ENCODE results near the gene P2RY1. TPM values are rescaled to one million over a fixed set of nuclear protein-coding genes. Genes with fewer than 3 reads are reported as not detected.

P2RY1 gene
- total RNA-seq, 4 donors from 2014 or later = 1.1 to 4.7 (median 2.0) TPM

- no peak overlapping the region for H3K27ac ChIP-seq
- H3K4me3 ChIP-seq = no peak overlapping the region
- H3K4me1 ChIP-seq = peaks cover 0 to 10% (median 7%) of the 10 kb centered on the region in 3 donors
- peaks cover 16% of the 10 kb centered on the region for H3K27me3 ChIP-seq
- no peak for ATAC-seq
- no peaks in the 10 kb centered on the region for H3K36me3 ChIP-seq
- H3K9me3 ChIP-seq = no peaks in the 10 kb centered on the region
- no peak for TF ChIP-seq EP300 (IDR thresholded peaks at IDR 0.05)
- no peak for TF ChIP-seq POLR2A (IDR thresholded peaks at IDR 0.05)
- TF ChIP-seq, protein P1, sequence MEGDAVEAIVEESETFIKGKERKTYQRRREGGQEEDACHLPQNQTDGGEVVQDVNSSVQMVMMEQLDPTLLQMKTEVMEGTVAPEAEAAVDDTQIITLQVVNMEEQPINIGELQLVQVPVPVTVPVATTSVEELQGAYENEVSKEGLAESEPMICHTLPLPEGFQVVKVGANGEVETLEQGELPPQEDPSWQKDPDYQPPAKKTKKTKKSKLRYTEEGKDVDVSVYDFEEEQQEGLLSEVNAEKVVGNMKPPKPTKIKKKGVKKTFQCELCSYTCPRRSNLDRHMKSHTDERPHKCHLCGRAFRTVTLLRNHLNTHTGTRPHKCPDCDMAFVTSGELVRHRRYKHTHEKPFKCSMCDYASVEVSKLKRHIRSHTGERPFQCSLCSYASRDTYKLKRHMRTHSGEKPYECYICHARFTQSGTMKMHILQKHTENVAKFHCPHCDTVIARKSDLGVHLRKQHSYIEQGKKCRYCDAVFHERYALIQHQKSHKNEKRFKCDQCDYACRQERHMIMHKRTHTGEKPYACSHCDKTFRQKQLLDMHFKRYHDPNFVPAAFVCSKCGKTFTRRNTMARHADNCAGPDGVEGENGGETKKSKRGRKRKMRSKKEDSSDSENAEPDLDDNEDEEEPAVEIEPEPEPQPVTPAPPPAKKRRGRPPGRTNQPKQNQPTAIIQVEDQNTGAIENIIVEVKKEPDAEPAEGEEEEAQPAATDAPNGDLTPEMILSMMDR (IDR thresholded peaks at IDR 0.05) = no peak
- no peak for TF ChIP-seq POLR2AphosphoS5 (IDR thresholded peaks at IDR 0.05)
Measured at GRCh38 chr3:152830245-152830644, 4.7 kb upstream of the P2RY1 start.

DNA sequence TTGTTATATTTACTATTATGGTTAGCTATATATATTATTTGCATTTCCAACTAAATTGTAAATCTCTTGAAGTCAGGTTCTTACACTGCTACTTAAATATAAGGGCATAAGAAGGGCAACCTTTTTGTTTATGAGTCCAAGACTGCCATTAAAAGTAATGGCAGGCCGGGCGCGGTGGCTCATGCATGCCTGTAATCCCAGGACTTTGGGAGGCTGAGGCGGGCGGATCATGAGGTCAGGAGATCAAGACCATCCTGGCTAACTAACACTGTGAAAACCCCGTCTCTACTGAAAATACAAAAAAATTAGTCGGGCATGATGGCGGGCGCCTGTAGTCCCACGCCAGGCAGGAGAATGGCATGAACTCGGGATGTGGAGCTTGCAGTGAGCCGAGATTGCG lies 2.9 kb upstream of the P2RY1 start:
- WGBS, 2 donors (ENCODE audit: low coverage in 1 of 2) = 93 to 97% methylated on average over 3 to 5 of the region's 13 CpGs
- peaks cover 28% of the 10 kb centered on the region for H3K27me3 ChIP-seq
- H3K27ac ChIP-seq = no peak overlapping the region
- TF ChIP-seq POLR2A (IDR thresholded peaks at IDR 0.05) (no peak), EP300 (IDR thresholded peaks at IDR 0.05) (no peak), POLR2AphosphoS5 (IDR thresholded peaks at IDR 0.05) (no peak)
- ATAC-seq = no peak
- no peak overlapping the region for H3K4me3 ChIP-seq
- no peaks in the 10 kb centered on the region for H3K36me3 ChIP-seq
- peaks cover 0 to 17% (median 7%) of the 10 kb centered on the region in 3 donors for H3K4me1 ChIP-seq
- no peaks in the 10 kb centered on the region for H3K9me3 ChIP-seq

DNA sequence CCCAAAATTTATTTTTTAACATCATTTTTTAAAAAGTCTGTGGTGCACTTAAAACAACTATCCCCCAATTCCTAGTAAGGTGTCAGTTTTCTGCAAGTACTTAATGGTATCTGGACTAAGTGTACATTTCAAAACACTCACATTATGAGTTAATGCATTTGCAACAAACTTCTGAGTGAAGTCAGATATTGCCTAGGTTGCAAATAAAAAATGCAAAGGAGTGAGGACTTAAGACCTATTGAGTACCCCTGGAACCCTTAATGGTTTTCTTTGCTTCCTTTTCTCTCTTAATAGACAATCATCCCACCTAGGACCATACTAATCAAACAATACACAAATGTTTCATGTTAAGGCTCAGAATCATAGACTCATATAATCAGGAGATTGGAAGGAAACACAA lies 1.8 kb upstream of the P2RY1 start:
- Histone ChIP-seq H3K4me3 (no peak overlapping the region), H3K4me1 (peaks cover 0 to 17% (median 7%) of the 10 kb centered on the region in 3 donors), H3K27me3 (peaks cover 28% of the 10 kb centered on the region), H3K27ac (no peak overlapping the region), H3K36me3 (no peaks in the 10 kb centered on the region), H3K9me3 (no peaks in the 10 kb centered on the region)
- ATAC-seq = no peak
- TF ChIP-seq EP300 (IDR thresholded peaks at IDR 0.05) = no peak
- TF ChIP-seq POLR2AphosphoS5 (IDR thresholded peaks at IDR 0.05) = no peak
- TF ChIP-seq, protein P1 (IDR thresholded peaks at IDR 0.05) = no peak
- no peak for TF ChIP-seq POLR2A (IDR thresholded peaks at IDR 0.05)

GRCh38 chr3:152834191-152834775 lies 648 bp upstream of the P2RY1 start:
- no peaks in the 10 kb centered on the region for H3K36me3 ChIP-seq
- H3K27ac ChIP-seq = peak overlapping the region in 3 of 4 donors; percentile 62 to 76 (median 65)
- WGBS, 2 donors (ENCODE audit: low coverage in 1 of 2) = 18 to 71% methylated on average over 3 to 12 of the region's 17 CpGs
- no peak for TF ChIP-seq EP300 (IDR thresholded peaks at IDR 0.05)
- TF ChIP-seq POLR2AphosphoS5 (IDR thresholded peaks at IDR 0.05) = no peak
- TF ChIP-seq, protein P1 (IDR thresholded peaks at IDR 0.05) = no peak
- no peak for TF ChIP-seq POLR2A (IDR thresholded peaks at IDR 0.05)
- ATAC-seq = no peak
- H3K27me3 ChIP-seq = peaks cover 28% of the 10 kb centered on the region
- peaks cover 0 to 17% (median 7%) of the 10 kb centered on the region in 3 donors for H3K4me1 ChIP-seq
- peak overlapping the region; percentile 68 to 72 for H3K4me3 ChIP-seq
- H3K9me3 ChIP-seq = no peaks in the 10 kb centered on the region

DNA sequence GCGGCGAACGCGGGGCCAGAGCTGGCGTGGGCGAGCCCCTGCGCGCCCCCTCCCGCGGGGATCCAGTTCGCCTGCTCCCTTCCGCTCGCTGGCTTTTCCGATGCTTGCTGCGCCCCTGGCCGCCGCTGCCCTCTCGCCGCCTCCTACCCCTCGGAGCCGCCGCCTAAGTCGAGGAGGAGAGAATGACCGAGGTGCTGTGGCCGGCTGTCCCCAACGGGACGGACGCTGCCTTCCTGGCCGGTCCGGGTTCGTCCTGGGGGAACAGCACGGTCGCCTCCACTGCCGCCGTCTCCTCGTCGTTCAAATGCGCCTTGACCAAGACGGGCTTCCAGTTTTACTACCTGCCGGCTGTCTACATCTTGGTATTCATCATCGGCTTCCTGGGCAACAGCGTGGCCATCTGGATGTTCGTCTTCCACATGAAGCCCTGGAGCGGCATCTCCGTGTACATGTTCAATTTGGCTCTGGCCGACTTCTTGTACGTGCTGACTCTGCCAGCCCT lies 721 bp downstream of the P2RY1 start:
- TF ChIP-seq, protein P1 (IDR thresholded peaks at IDR 0.05) = no peak
- TF ChIP-seq EP300 (IDR thresholded peaks at IDR 0.05) (no peak), POLR2A (IDR thresholded peaks at IDR 0.05) (no peak), POLR2AphosphoS5 (IDR thresholded peaks at IDR 0.05) (no peak)
- no peaks in the 10 kb centered on the region for H3K36me3 ChIP-seq
- peak overlapping the region in 3 of 4 donors; percentile 62 to 76 (median 65) for H3K27ac ChIP-seq
- peaks cover 0 to 17% (median 7%) of the 10 kb centered on the region in 3 donors for H3K4me1 ChIP-seq
- H3K27me3 ChIP-seq = peaks cover 28% of the 10 kb centered on the region
- peak; percentile 6 for ATAC-seq
- WGBS, 2 donors (ENCODE audit: low coverage in 1 of 2) = 0 to 9% methylated on average over 8 to 11 of the region's 47 CpGs
- H3K9me3 ChIP-seq = no peaks in the 10 kb centered on the region
- peak overlapping the region; percentile 68 to 72 for H3K4me3 ChIP-seq

Data from gastroesophageal sphincter (tissue), 4 donors.